ENCODE data around the gene RPP40. TPM values are rescaled to one million over a fixed set of nuclear protein-coding genes. Genes with fewer than 3 reads are reported as not detected.

The RPP40 gene
- total and polyA plus RNA-seq, 2 of the 8 experiments (the other 6 are each of a cell fraction or from before 2014, with no cell fraction given): 7.0 to 15.7 TPM

- Histone ChIP-seq H4K20me1 (replicated peaks in 1 of 2; ENCODE audit: control insufficient read depth in 1 of 2, insufficient read depth in 2 of 2, low read length in 2 of 2) (no peaks in the 10 kb centered on the region), H3K79me1 (ENCODE audit: low read depth, low read length) (no peaks in the 10 kb centered on the region)
Measured at GRCh38 chr6:4962905-4963304, 40.9 kb downstream of the RPP40 start.

More at GRCh38 chr6:4962905-4963304, 40.9 kb downstream of the RPP40 start:
- Histone ChIP-seq H3K27me3 (replicated peaks in 1 of 4; ENCODE audit: control insufficient read depth in 3 of 4, extremely low read depth in 1 of 4, insufficient read depth in 3 of 4, low read length in 3 of 4) (no peaks in the 10 kb centered on the region; a peak in 1 of 7 replicates), H3K36me3 (ENCODE audit: control insufficient read depth in 2 of 4, insufficient read depth in 4 of 4, low read length in 3 of 4) (no peaks in the 10 kb centered on the region), H3K9me3 (ENCODE audit: insufficient read depth in 2 of 2, low read depth in 1 of 2, low read length in 1 of 2) (no peaks in the 10 kb centered on the region), H4K5ac (ENCODE audit: insufficient read length, low read depth, low read length) (no peak overlapping the region), H2BK12ac (ENCODE audit: low read depth, low read length) (no peak overlapping the region), H3K4ac (replicated peaks; ENCODE audit: insufficient read length, low read depth, low read length) (no peak overlapping the region), H3K4me2 (ENCODE audit: insufficient read depth in 1 of 2, low read depth in 2 of 2, low read length in 2 of 2) (no peak overlapping the region), H3K56ac (replicated peaks; ENCODE audit: insufficient read length, low read depth, low read length) (no peak overlapping the region), H3K9ac (replicated peaks in 1 of 4; ENCODE audit: extremely low read depth in 1 of 4, low read depth in 3 of 4, low read length in 3 of 4) (no peak overlapping the region), H2BK5ac (ENCODE audit: low read depth, low read length) (no peak overlapping the region), H3K23ac (ENCODE audit: insufficient read length) (no peak overlapping the region), H2BK120ac (replicated peaks; ENCODE audit: low read depth, low read length) (no peak overlapping the region), H2AFZ (ENCODE audit: low read length) (no peak overlapping the region), H2AK5ac (ENCODE audit: low read depth, low read length) (no peak overlapping the region), H2BK20ac (ENCODE audit: low read length) (no peak overlapping the region), H3K4me3 (ENCODE audit: extremely low read depth in 1 of 4, insufficient read depth in 2 of 4, low read depth in 3 of 4, low read length in 4 of 4) (no peak overlapping the region), H3K4me1 (replicated peaks in 1 of 4; ENCODE audit: control insufficient read depth in 3 of 4, insufficient read depth in 4 of 4, low read length in 3 of 4) (peaks cover 0 to 6% (median 4%) of the 10 kb centered on the region in 4 experiments; a peak in 5 of 7 replicates), H4K8ac (ENCODE audit: extremely low read depth, insufficient read depth, low read length) (no peak overlapping the region), H3K14ac (ENCODE audit: insufficient read length) (no peak overlapping the region), H3K27ac (ENCODE audit: low read depth, low read length) (no peak overlapping the region), H3K79me2 (ENCODE audit: control insufficient read depth in 1 of 2, insufficient read depth in 2 of 2, low read length in 2 of 2) (no peaks in the 10 kb centered on the region), H2BK15ac (ENCODE audit: low read length) (no peak overlapping the region), H3K18ac (ENCODE audit: extremely low read depth, low read length) (no peak overlapping the region), H4K91ac (replicated peaks; ENCODE audit: insufficient read length, low read length) (no peak overlapping the region), H3K23me2 (ENCODE audit: low read depth, low read length) (no peaks in the 10 kb centered on the region)
- no peak for FAIRE-seq
- CTCF ChIA-PET (ENCODE audit: partially characterized antibody): interaction anchor here (0.7 to 1.2 kb wide), 2 partner anchors 68 to 141 kb away, joined by 3 read pairs; no protein-coding TSS in a partner anchor
- TF ChIP-seq ATF3 (IDR thresholded peaks at IDR 0.05; ENCODE audit: insufficient read depth, low read depth, low read length) (no peak), SP2 (IDR thresholded peaks at IDR 0.05; ENCODE audit: low read length) (no peak), TBP (IDR thresholded peaks at IDR 0.05; ENCODE audit: low read depth, low read length) (no peak), HDAC2 (IDR thresholded peaks at IDR 0.05; ENCODE audit: borderline replicate concordance in 1 of 2, low read depth in 2 of 2, low read length in 2 of 2) (no peak), TAF1 (IDR thresholded peaks at IDR 0.05; ENCODE audit: low read depth, low read length) (no peak), SRF (IDR thresholded peaks at IDR 0.05; ENCODE audit: low read depth, low read length) (no peak), TCF12 (IDR thresholded peaks at IDR 0.05; ENCODE audit: low read depth, low read length) (no peak), BRCA1 (IDR thresholded peaks at IDR 0.05; ENCODE audit: low read depth, low read length) (no peak), MAFK (IDR thresholded peaks at IDR 0.05; ENCODE audit: low read depth, low read length) (no peak), RFX5 (IDR thresholded peaks at IDR 0.05; ENCODE audit: borderline replicate concordance, low read depth, low read length) (no peak), RBBP5 (IDR thresholded peaks at IDR 0.05; ENCODE audit: borderline replicate concordance, low read depth, low read length) (no peak), CHD1 (IDR thresholded peaks at IDR 0.05; ENCODE audit: low read depth, low read length) (no peak), MAX (IDR thresholded peaks at IDR 0.05) (no peak)
- DNase-seq (ENCODE audit: low read depth in 1 of 2, low spot score in 2 of 2): no peak
- WGBS, 2 experiments (ENCODE audit: extremely low coverage in 1 of 2, insufficient coverage in 1 of 2, insufficient read length in 1 of 2, insufficient replicate concordance in 2 of 2, low coverage in 1 of 2, low lambda C conversion rate in 2 of 2, missing lambda C conversion rate in 1 of 2): 92% methylated on average over 2 of the region's 2 CpGs; no CpG with 5 or more reads in 1 of the 2 experiments
- POLR2A ChIA-PET (ENCODE audit: partially characterized antibody): no interaction called here
